Activated CD4-positive, alpha-beta T cell treated with anti-CD3 and anti-CD28 coated beads, Interleukin-2, amount 50 U/mL, for 16 hours (primary cell): ENCODE measurements around the gene NOLC1.

ENCODE experiments used
- DNase-seq: peaks from one replicate; pipeline ENCODE4 v3.0.0-alpha.2; 2020

Gene NOLC1

DNA sequence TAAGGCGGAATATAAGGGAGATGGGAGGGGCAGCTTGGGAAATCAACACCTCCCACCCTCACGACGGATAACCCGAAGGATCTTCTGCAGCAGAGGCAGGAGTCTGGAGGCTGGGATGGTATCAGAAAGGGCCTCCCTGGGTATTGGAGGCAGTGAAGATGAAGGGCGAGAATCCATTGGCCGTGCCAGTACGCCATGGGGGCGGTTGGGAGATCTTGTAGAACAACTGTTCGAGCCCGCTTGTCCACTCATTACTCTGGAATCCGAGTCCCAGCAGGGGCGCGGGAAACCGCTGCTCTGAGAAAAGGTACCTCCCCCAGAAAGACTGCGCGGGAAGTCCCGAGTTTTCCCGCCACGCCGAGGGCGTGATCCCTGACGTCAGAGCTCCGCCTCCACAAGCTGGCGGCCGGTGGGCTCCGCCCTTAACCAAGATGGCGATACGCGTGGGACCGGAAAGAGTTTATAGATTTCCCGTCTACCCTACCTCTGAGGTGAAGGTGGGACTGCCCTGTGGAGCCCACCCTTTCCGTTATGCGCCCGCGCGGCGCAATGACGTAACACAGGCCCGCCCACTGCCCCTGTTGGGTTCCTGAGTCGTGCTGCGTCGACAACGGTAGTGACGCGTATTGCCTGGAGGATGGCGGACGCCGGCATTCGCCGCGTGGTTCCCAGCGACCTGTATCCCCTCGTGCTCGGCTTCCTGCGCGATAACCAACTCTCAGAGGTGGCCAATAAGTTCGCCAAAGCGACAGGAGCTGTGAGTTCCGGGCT, at the start of gene NOLC1:
Gene NOLC1 (plus strand): TSS at position 616 of the 771 bp plus-strand sequence. CDS start 22 bp downstream, at position 638.
- DNase-seq, result peak; percentile 100

DNA sequence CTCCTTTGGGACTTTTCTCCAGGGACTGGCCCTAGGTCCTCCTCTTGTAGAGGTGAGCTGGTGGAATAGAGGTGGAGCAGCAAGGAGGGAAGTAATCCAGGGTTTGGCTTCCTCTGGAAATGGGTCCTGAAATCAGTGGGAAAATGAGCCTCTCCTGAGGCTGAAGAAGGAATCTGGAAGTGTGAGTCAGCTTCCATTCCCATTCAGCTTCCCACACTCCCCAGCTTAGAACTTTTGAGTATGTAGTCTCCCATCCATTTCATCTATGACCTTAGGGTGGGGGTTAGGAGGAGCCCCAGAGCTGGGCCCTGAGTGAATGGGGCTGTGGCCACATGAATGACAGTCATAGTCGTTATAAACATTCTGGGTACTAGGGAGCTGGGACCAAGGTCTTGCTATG, 49.8 kb upstream of the NOLC1 start:
- DNase-seq, result no peak

DNA sequence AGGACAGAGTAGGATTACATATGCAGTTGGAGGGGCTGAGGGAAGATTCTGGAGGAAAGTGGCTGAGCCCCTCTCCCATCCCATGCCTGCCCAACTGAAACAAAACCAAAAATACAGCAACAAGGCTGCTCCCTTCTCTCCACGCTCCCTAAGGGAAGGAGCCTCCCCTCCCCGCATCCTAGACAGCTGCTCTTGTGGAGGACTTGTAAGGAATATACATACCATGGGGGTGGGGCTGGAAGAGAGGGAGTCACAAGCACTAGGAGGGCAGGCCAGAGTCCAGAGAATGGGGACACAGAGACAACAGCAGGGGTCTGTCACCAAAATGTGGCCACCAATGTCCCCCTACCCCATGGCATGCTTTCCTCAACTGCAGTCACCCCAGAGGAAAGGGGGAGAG, 45.2 kb upstream of the NOLC1 start:
- no peak for DNase-seq

DNA sequence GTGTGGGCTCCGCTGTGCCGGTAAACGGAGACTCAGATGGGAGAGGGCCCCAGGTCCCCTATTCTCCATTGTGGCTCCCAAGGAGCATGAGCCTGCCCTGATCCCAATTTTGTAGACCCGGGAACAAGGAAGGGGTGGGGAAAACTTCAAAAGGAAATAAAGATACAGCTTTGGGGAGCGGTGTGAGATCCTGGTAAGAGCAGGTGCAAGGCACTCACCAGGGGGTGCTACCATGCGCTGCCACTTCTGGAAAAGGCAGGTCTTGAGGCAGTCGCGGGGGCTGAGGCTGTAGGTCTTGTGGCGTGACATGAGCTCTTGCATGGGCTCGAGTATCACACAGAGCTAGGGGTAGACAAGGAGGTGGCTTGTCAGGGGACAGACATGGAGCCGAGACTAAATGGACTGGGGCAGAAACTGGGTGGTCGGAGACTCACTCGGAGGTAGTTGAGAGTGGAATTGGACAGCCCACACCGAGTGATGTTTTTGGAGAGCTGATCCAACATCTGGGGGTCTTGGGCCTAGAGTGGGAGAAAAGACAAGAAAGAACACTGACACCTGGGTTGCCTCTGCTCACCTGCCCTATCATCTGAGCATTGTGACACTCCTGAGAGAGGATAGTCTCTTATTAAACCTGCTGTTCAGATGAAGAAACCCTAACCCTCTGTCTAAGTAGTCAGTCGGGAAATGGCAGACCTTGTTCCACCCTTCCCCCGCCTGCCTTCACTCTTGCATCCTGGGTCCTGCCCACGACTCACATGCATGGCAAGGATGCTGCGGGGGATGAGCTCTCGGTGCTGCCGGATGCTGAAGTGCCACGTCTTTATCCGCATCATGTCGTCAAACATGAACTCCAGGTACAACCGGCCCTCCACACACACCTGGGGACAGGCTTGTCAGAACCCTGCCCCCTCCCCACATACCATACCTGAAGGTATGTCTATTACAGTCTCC, 42.7 kb upstream of the NOLC1 start:
- DNase-seq, result no peak

DNA sequence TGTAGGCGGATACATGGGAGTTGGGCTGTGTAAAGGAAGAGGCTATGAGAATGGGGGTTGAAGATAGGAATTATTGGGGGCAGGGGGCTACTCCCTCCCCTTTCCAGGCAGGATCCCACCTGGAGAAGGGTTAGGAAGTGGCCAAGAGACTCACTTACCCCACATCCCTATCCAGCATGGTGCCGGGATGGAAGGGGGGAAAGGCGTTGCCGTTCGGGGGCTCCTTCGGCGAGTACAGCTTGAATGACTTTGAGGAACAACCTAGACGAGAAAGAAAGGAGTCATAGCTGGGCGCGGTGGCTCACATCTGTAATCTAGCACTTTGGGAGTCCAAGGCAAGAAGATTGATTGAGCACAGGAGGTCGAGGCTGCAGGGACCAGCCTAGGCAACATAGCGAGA, 40.9 kb upstream of the NOLC1 start:
- DNase-seq, result no peak

- DNase-seq, result no peak
Observed at GRCh38 chr10:102112210-102112817, 39.9 kb upstream of the NOLC1 start.

- peak; percentile 35 for DNase-seq
Observed at GRCh38 chr10:102113261-102113955, 38.8 kb upstream of the NOLC1 start.

DNA sequence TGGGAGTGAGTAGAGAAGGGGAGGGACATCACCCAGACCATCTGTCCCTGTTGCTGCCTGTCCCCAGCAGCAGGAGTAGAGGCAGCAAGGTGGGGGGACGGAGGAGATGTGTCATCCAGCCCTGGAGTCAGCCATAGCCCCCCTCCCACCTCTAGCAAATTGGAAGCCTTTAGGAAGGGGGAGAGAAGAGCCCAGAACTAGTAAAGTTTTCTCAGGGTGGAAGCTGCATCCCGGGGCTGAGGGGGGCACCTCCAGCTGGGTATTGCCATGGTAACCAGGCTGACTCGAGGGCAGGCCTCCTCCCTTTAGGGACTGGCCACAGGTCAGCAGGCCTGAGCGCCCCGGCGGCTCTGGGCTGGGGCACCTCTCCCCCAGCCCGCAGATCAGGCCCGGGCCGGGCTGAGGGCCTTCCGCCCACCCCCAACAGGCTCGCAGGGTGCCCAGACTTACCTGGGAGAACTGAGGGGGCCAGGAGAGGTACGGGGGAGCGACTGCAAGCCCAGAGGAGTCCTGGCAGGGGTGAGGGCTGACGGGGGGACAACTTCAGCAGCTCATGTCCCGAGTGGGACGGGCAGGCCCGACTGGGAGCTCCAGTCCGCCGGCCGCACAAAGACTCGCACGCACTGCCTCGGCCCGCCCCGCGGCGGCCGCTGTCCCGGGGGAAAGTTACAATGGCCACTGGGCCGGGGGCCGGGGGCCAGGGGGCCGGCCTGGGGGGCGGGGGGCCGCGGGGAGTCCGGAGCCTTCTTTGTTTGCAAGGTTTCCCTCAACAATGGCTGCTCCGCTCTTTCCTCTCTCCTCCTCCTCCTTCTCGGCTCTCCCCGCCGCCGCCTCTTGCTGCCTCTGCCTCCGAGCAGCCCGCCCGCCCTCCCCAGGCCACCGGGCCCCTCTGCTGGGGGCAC, 38.0 kb upstream of the NOLC1 start:
- DNase-seq, result no peak

DNA sequence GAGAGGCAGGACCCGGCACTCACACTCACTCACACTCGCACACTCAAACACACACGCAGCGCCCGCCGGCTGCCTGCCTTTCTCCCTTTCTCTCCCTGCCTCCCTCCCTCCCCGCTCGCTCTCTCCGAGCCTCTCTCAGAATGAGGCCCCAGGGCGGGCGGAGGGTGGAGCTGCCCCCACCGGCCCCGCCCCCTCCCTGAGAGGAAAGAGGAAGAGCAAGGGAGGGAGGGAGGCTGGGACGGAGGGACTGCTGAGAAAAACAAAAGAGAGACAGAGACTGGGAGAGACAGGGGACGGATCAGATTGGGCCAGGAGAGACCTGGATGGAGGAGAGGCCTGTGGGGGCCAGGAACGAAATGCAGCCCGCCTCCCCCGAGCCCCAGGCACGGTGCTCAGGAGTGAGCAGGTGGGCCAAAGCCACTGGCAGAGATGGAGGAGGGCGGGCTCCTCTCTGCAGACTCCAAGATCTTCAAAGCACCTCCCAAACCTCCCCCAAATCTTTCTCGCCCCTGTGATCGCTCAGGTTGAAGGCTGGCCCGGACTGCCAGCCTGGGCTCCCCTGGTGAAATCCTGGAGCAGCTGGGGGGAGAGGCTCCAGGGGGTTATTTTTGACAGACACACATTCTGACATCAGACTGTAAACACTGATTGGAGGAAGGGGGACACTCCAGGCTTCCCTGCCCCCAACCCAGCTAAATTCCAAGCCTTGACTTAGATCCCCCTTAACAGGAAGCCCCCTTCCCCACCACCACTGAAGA, 37.1 kb upstream of the NOLC1 start:
- peak; percentile 91 for DNase-seq

DNA sequence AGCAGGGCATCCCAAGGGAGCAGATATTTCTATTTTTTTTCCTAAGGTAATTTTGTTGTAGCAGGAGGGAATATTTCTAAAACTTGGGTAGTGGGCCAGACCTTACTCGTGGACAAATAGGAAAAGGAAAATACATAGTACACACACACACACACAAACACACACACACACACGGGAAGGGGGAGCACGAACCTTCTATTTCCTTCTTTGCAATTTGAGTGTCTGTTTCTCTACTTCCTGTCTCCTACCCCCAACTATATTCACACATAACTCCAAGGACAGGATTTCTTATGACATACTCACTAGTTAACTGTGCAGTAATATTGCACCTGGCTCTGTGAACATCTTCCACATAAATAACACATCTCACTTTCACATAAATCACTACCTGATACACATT, 36.4 kb upstream of the NOLC1 start:
- peak; percentile 33 for DNase-seq

DNA sequence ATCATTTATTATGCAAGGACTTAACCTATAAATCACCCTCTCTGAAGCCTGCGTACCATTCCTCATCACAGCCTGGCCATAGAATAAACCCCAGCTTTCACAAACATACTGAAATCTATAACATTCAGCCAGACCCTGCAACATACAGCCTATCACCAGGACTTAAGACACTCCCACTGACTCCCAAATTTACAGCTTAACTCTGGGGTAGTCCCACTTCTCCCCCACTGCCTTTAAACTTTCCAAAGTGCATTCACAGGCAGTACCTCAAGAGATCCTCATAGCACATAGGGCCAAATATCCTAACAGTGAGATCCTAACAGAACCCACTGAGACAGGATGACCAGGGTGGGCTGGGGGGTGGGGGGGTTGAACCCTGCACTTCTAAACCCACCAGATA, 35.5 kb upstream of the NOLC1 start:
- no peak for DNase-seq

DNA sequence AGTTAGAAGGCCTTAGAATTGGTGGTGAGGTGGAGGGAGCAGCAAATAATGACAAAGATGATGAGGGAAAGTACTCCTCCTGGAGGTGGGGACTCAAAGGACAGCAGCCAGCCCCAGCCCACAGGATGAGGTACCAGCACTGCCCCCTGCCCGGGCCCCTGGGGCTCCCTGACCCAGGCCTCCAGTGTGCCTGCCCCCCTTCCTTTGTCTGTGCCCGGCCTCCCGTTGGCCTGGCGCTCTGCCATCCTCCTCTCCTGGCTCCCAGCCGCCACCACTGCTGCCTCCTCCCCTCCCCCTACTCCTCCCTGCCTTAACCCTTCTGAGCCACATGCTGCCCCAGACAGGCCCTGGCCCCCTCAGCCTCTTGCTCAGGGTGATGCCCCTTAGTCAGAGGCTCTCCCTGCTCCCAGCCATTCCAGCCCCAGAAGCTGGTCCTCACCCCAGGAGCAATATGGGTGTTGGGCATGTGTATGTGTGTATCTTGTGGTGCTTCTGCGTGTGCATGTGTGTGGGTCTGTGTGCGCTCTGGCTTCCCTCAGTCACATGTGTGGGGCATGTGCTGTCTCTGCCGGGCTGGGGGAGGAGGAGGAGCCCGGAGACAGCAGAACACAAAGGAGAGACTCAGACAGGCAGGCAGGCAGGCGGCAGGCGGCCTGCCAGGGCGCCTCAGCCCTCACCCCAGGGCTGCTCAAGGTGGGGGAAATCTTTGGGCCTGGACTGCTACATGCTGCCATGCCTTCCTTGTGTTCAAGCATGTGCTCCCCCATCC, 34.6 kb upstream of the NOLC1 start:
- DNase-seq, result peak; percentile 78

DNA sequence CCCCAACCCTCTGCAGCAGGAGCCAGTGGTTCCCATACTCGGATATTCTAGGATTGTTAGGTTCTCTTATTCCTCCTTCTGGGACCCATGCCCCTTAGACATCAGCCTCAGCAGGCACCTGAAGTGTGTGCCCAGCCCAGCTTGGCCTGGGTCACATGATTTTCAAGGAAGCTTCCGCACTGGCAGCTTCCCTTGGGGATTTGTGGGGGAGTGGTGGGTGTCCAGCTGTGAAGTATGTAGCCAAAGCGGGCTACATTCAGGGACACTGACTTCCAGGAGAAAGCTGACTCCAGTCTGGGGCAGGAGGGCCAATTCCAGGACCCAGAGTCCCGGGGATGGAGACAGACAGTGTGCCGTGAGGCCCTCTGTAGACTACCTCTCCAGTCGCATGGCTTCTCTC, 33.3 kb upstream of the NOLC1 start:
- DNase-seq, result peak; percentile 23

DNA sequence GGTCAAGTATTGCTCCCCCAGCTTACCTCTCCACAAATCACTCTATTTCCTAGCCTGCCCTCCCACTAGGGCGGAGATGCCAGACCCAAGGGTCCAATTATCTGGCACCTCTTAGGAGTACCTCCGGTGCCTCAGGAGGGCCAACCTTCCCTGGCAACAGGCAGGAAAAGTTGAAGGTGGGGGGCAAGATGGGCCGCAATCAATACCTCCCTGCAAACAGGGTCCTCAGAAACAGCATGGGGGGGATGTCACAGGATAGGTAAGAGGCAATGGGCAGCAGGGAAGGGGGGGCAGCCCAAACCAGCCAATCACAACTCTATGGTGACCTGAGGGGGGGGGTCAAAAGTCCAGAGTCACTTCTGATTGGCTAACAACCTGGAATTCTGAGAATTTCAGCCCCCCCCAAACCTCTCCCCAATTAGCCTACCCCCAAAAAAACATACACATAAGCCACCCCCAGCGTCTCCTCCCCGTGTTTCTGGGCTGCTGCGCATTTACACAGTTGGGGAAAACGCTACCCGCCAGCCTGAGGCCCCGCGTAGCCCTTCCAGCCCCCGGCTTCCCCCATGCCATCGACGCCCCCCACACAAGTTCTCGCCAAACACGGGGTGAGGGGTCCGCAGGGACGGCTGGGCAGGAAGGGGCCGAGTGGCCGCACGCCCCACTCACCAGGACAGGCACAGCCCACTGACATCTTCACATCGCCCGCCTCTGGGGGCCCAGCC, 32.6 kb upstream of the NOLC1 start:
- DNase-seq, result peak; percentile 74

DNA sequence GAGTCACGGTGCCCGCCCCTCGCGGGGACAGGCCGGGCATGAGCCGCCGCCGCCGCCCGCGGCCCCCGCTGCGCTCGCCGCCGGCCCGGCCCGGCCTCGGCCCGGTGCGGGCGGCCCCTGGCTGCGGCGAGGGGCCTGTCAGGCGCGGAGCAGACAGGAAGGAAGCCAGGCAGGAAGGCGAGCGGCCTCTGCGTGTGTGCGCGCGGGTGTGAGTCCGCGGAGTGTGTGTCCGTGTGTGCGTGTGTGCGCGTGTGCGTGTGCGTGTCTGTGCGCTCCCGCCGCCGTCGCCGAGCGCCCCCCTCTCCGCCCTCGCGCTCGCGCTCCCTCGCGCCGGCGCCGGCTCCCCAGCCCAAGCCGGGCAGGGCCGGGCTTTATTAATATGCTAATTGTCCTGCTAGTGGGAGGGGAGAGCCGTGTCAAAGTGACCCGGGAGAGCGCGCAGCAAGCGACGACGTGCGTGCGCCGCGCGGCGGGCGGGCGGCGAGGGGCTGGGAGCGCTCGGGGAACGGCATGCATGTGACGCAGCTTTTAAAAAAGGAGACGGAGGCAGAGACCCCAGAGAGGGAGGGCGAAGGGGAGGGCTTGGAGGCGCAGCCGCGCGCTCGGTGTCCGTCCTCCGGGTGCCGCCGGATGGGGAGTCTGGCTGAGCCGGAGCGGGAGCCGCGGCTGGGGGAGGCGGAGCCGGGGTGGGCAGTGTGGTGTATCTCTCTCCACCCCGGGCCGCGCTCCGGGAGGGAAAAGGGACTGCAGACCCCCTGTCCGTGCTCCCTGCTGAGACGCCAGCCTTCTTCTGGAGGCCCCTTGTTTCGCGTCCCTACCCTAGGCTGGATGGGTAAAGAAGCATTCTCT, 31.8 kb upstream of the NOLC1 start, which contains the start of gene LDB1:
Gene LDB1 (minus strand): TSS at position 227 of the 849 bp plus-strand sequence. CDS start 258 bp downstream, outside the sequence.
- peak; percentile 76 for DNase-seq

- DNase-seq, result no peak
Observed at GRCh38 chr10:102120991-102121738, 31.0 kb upstream of the NOLC1 start.

DNA sequence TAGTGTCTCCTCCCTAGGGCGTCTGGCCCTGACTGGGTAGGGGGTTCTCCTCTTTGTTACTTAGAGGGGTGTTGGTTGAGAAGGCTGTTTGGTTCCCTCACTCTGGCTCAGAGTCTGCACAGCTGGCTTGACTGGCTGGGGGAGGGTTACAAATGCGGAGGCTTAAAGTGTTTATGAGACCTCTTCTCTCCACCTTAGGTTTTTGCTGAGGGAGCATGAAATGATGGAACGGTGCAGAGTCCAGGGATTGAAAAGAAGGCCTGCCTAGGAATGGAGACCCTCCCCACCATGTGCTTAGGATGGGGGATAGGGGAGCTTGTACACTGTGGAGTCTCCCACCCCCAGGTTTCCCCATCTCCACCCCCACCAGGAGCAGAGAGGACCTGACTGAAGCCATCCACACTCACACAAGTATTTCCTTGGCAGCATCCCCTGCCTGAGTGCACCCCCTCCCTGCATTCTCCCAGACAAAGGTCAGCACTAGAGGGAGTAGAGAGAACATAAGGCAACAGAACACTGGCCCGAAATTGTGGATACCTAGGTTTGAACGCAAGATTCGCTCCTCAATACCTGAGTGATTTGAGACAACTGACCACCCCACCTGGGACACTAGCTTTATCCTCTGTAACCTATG, 30.3 kb upstream of the NOLC1 start:
- DNase-seq, result no peak
